H9 (cell line): ENCODE results near the gene ACOT8. TPM values are rescaled to one million over a fixed set of nuclear protein-coding genes. Genes with fewer than 3 reads are reported as not detected.
"Not testable (repeated sequence)": the region's sequence is repeated elsewhere in the genome, so short reads cannot be mapped to it uniquely, and the experiment has no call there.

Source experiments
- DNase-seq: peaks from one replicate; pipeline ENCODE4 v3.0.0-alpha.2; 2017
- H2AFZ ChIP-seq: one replicate; pipeline ENCODE4 v1.6.1; 2013; ENCODE audit warnings: mild to moderate bottlenecking, low read length, control low read depth, moderate library complexity
- H2AK5ac ChIP-seq: 2 replicates; pipeline ENCODE4 v1.6.1; 2013; ENCODE audit warnings: low read length, control low read depth, mixed read lengths; ENCODE audit not compliant: insufficient read length
- H2BK120ac ChIP-seq: one replicate; pipeline ENCODE4 v1.6.1; 2013; ENCODE audit warnings: low read depth, mild to moderate bottlenecking, low read length, control low read depth, inconsistent platforms; ENCODE audit not compliant: poor library complexity, severe bottlenecking
- H2BK12ac ChIP-seq: 2 replicates; pipeline ENCODE4 v1.6.1; 2013; ENCODE audit warnings: low read length, control low read depth, mixed read lengths, low read depth; ENCODE audit not compliant: insufficient read length
- H2BK15ac ChIP-seq: 2 replicates; pipeline ENCODE4 v1.6.1; 2013; ENCODE audit warnings: low read depth, low read length, control low read depth
- H2BK20ac ChIP-seq: one replicate; pipeline ENCODE4 v1.6.1; 2013; ENCODE audit warnings: low read depth, mild to moderate bottlenecking, low read length, control low read depth, inconsistent platforms; ENCODE audit not compliant: poor library complexity, severe bottlenecking
- H2BK5ac ChIP-seq: 2 replicates; pipeline ENCODE4 v1.6.1; 2013; ENCODE audit warnings: low read length, control low read depth, mixed read lengths; ENCODE audit not compliant: insufficient read length
- H3K14ac ChIP-seq: 2 replicates; pipeline ENCODE4 v1.6.1; 2013; ENCODE audit warnings: low read length, control low read depth; ENCODE audit not compliant: insufficient read depth
- H3K18ac ChIP-seq: 2 replicates; pipeline ENCODE4 v1.6.1; 2013; ENCODE audit warnings: low read depth, mild to moderate bottlenecking, mixed read lengths, low read length, control low read depth; ENCODE audit not compliant: insufficient read length
- H3K23ac ChIP-seq: 2 replicates; pipeline ENCODE4 v1.6.1; 2013; ENCODE audit warnings: low read length, control low read depth, mixed read lengths, low read depth; ENCODE audit not compliant: insufficient read length
- H3K23me2 ChIP-seq: 2 replicates; pipeline ENCODE4 v1.6.1; 2013; ENCODE audit warnings: low read depth, mild to moderate bottlenecking, mixed read lengths, low read length, control low read depth; ENCODE audit not compliant: insufficient read length, poor library complexity, severe bottlenecking
- H3K27ac ChIP-seq: 2 replicates; pipeline ENCODE4 v1.5.1; 2013; ENCODE audit warnings: low read length, control low read depth, mixed read lengths, low read depth; ENCODE audit not compliant: insufficient read length
- H3K27me3 ChIP-seq: 2 replicates; pipeline ENCODE4 v1.6.1; 2013; ENCODE audit warnings: low read length, control low read depth, inconsistent platforms; ENCODE audit not compliant: insufficient read depth
- H3K4ac ChIP-seq: 2 replicates; pipeline ENCODE4 v1.6.1; 2013; ENCODE audit warnings: low read depth, mild to moderate bottlenecking, control low read depth, inconsistent platforms, low read length, moderate library complexity
- H3K4me1 ChIP-seq: 2 replicates; pipeline ENCODE4 v1.6.1; 2013; ENCODE audit warnings: low read length, control low read depth, inconsistent platforms; ENCODE audit not compliant: insufficient read depth
- H3K4me2 ChIP-seq: 2 replicates; pipeline ENCODE4 v1.6.1; 2013; ENCODE audit warnings: low read length, control low read depth, mixed read lengths; ENCODE audit not compliant: insufficient read length, insufficient read depth
- H3K56ac ChIP-seq: 2 replicates; pipeline ENCODE4 v1.6.1; 2013; ENCODE audit warnings: low read depth, mild to moderate bottlenecking, mixed read lengths, low read length, control low read depth; ENCODE audit not compliant: insufficient read length
- H3K79me1 ChIP-seq: 2 replicates; pipeline ENCODE4 v1.6.1; 2013; ENCODE audit warnings: low read depth, mild to moderate bottlenecking, moderate library complexity, low read length, control low read depth, inconsistent platforms; ENCODE audit not compliant: insufficient read depth, poor library complexity, severe bottlenecking
- H3K79me2 ChIP-seq: 2 replicates; pipeline ENCODE4 v1.6.1; 2013; ENCODE audit warnings: low read length, control low read depth, inconsistent platforms; ENCODE audit not compliant: insufficient read depth
- H3K9ac ChIP-seq: 2 replicates; pipeline ENCODE4 v1.6.1; 2013; ENCODE audit warnings: low read length, control low read depth, mixed read lengths; ENCODE audit not compliant: insufficient read length; ENCODE audit errors: extremely low read depth
- H3K9me3 ChIP-seq: one replicate; pipeline ENCODE4 v1.6.1; 2013; ENCODE audit warnings: low read depth, low read length, inconsistent platforms; ENCODE audit not compliant: control insufficient read depth
- H3T11ph ChIP-seq: one replicate; pipeline ENCODE4 v1.6.1; 2013; ENCODE audit warnings: mild to moderate bottlenecking, low read length, control low read depth, inconsistent platforms
- H4K20me1 ChIP-seq: one replicate; pipeline ENCODE4 v1.6.1; 2013; ENCODE audit not compliant: control insufficient read depth, insufficient read length, insufficient read depth
- H4K5ac ChIP-seq: 2 replicates; pipeline ENCODE4 v1.6.1; 2013; ENCODE audit warnings: low read depth, mild to moderate bottlenecking, mixed read lengths, low read length, control low read depth; ENCODE audit not compliant: insufficient read length
- H4K8ac ChIP-seq: replicated peaks from 2 replicates; pipeline ENCODE4 v1.6.1; 2013; ENCODE audit warnings: low read length, control low read depth, mixed read lengths, low read depth; ENCODE audit not compliant: insufficient read length
- H4K91ac ChIP-seq: 2 replicates; pipeline ENCODE4 v1.6.1; 2013; ENCODE audit warnings: low read depth, mild to moderate bottlenecking, moderate library complexity, mixed read lengths, low read length, control low read depth; ENCODE audit not compliant: insufficient read length
- H3K27ac Mint-ChIP-seq, 3 experiments: 2 replicates in 2 of 3; 3 replicates in 1 of 3; pipeline ENCODE4 v1.8.0; 2020 to 2021; ENCODE audit warnings: mixed read lengths in 3 of 3, mild to moderate bottlenecking in 1 of 3, moderate library complexity in 1 of 3
- H3K27me3 Mint-ChIP-seq: 2 replicates; pipeline ENCODE4 v1.8.0; 2021; ENCODE audit warnings: low read depth, mild to moderate bottlenecking, moderate library complexity, mixed read lengths
- H3K36me3 Mint-ChIP-seq, 3 experiments: 2 replicates in 2 of 3; 3 replicates in 1 of 3; pipeline ENCODE4 v1.8.0; 2020 to 2021; ENCODE audit warnings: low read depth in 3 of 3, mixed read lengths in 3 of 3; ENCODE audit not compliant: insufficient read depth in 1 of 3
- H3K4me1 Mint-ChIP-seq, 2 experiments: 2 replicates each; pipeline ENCODE4 v1.8.0; 2020; ENCODE audit warnings: mixed read lengths in 2 of 2
- H3K4me3 Mint-ChIP-seq, 2 experiments: 2 replicates in 1 of 2; 3 replicates in 1 of 2; pipeline ENCODE4 v1.8.0; 2020 to 2021; ENCODE audit warnings: mild to moderate bottlenecking in 2 of 2, mixed read lengths in 2 of 2, moderate library complexity in 1 of 2
- H3K9me3 Mint-ChIP-seq, 2 experiments: 2 replicates in 1 of 2; 3 replicates in 1 of 2; pipeline ENCODE4 v1.8.0; 2020; ENCODE audit warnings: mild to moderate bottlenecking in 2 of 2, mixed read lengths in 2 of 2, moderate library complexity in 1 of 2
- CTCF ChIP-seq: fragments of 200-600 bp; sonication (generic); conservative IDR thresholded peaks from 3 replicates; pipeline ENCODE4 v1.8.0; 2021; ENCODE audit warnings: antibody characterized with exemption, mild to moderate bottlenecking
- WGBS: extraction: QIAGEN DNeasy Blood & Tissue Kit; methylation state at CpG from one replicate; pipeline ENCODE4 v1.1.7; 2013; ENCODE audit warnings: missing lambda C conversion rate, low lambda C conversion rate, mixed read lengths; ENCODE audit not compliant: insufficient read length; ENCODE audit errors: extremely low coverage; 5-methylcytosine and 5-hydroxymethylcytosine counted together
- total RNA-seq: library from RNA; stranded (reverse); gene quantifications from 2 replicates; pipeline ENCODE4 v1.2.1, GENCODE V29; 2021

ACOT8 gene
- total RNA-seq, 1 experiment from 2014 or later, result 26.7 TPM

DNA sequence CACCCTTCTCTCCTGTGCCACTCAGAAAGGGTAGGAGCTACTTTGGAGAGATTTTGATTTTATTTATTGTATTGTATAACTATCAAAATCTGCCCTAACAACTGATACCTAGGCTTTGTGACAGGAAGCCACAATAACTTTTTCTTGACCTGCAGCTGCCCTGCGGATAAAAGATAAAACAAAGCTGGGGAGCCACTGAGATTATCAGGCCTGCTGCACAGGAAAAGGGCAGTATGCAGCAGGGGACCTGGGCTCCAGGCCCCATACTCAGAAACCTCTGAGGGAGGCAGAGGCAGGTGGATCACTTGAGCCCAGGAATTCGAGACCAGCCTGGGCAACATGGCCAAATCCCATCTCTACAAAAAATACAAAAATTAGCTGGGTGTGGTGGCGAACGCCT is 24.6 kb downstream of the ACOT8 start:
- peaks cover 9% of the 10 kb centered on the region for H3K23me2 ChIP-seq
- no CpG with 5 or more reads among the region's 4 CpGs for WGBS
- no peak overlapping the region for H2BK15ac ChIP-seq
- H3K4ac ChIP-seq, result no peak overlapping the region
- no peak overlapping the region for H2BK20ac ChIP-seq
- no peak overlapping the region for H2BK120ac ChIP-seq
- H4K20me1 ChIP-seq, result no peaks in the 10 kb centered on the region
- H3K79me2 ChIP-seq, result no peaks in the 10 kb centered on the region
- H2AK5ac ChIP-seq, result no peak overlapping the region
- no peaks in the 10 kb centered on the region for H3K27me3 Mint-ChIP-seq
- H2BK5ac ChIP-seq, result no peak overlapping the region
- no peak overlapping the region for H4K91ac ChIP-seq
- no peak overlapping the region for H4K5ac ChIP-seq
- no peak overlapping the region for H4K8ac ChIP-seq
- H3T11ph ChIP-seq, result no peak overlapping the region
- peaks cover 4% of the 10 kb centered on the region; the same call in 1 of the 2 replicates for H3K4me1 ChIP-seq
- H2BK12ac ChIP-seq, result no peak overlapping the region
- no peak for TF ChIP-seq CTCF
- H3K27me3 ChIP-seq, result no peaks in the 10 kb centered on the region
- no peak overlapping the region for H3K14ac ChIP-seq
- no peak overlapping the region for H3K4me2 ChIP-seq
- no peak overlapping the region for H3K9ac ChIP-seq
- peak overlapping the region; percentile 75 to 88; a peak in 3 of 5 replicates for H3K4me3 Mint-ChIP-seq
- H3K27ac ChIP-seq, result no peak overlapping the region
- H3K9me3 ChIP-seq, result no peaks in the 10 kb centered on the region
- H3K79me1 ChIP-seq, result peaks cover 5% of the 10 kb centered on the region
- H3K4me1 Mint-ChIP-seq, result peaks cover 23 to 29% of the 10 kb centered on the region in 2 experiments
- no peak overlapping the region for H3K18ac ChIP-seq
- peaks cover 2 to 24% (median 24%) of the 10 kb centered on the region in 3 experiments; a peak in 6 of 7 replicates for H3K36me3 Mint-ChIP-seq
- no peak overlapping the region for H2AFZ ChIP-seq
- no peak overlapping the region for H3K23ac ChIP-seq
- no peak for DNase-seq
- no peak overlapping the region for H3K56ac ChIP-seq
- H3K27ac Mint-ChIP-seq, result peak overlapping the region in 1 of 3 experiments; percentile 93; a peak in 1 of 7 replicates
- no peaks in the 10 kb centered on the region for H3K9me3 Mint-ChIP-seq

DNA sequence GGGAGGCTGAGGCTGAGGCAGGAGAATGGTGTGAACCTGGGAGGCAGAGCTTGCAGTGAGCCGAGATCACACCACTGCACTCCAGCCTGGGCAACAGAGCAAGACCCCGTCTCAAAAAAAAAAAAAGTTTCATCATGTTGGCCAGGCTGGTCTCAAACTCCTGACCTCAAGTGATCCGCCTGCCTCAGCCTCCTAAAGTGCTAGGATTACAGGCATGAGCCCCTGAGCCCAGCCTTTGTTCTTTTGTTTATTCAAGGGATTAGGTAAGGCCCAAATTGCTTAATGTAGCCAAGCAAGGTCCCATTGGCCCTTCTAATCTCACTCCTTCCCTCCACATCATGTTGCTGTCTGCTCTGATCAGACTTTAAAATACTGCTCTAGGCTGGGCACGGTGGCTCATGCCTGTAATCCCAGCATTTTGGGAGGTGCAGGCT is 27.5 kb downstream of the ACOT8 start:
- peaks cover 21 to 36% of the 10 kb centered on the region in 2 experiments for H3K4me1 Mint-ChIP-seq

More for the DNA sequence above, 27.5 kb downstream of the ACOT8 start:
- not testable (repeated sequence) for H3K4me1 ChIP-seq, H3K4me2 ChIP-seq, H4K20me1 ChIP-seq, H4K8ac ChIP-seq, H3K23ac ChIP-seq, H3K23me2 ChIP-seq, H3K9me3 Mint-ChIP-seq, H3K9ac ChIP-seq, H3K79me1 ChIP-seq, H3T11ph ChIP-seq, H4K5ac ChIP-seq, H3K27me3 Mint-ChIP-seq, H3K27ac ChIP-seq, H2BK12ac ChIP-seq, H2AFZ ChIP-seq, H2AK5ac ChIP-seq, DNase-seq, H3K56ac ChIP-seq, H4K91ac ChIP-seq, H3K4me3 Mint-ChIP-seq, H2BK15ac ChIP-seq, H3K14ac ChIP-seq, H3K4ac ChIP-seq, H2BK120ac ChIP-seq, H2BK5ac ChIP-seq, H3K9me3 ChIP-seq, H3K36me3 Mint-ChIP-seq, H3K27ac Mint-ChIP-seq, H2BK20ac ChIP-seq, H3K27me3 ChIP-seq, H3K79me2 ChIP-seq, H3K18ac ChIP-seq
- no CpG with 5 or more reads among the region's 4 CpGs for WGBS
